Stromal cell of bone marrow (primary cell): ENCODE measurements around the gene IL6.
"Not testable (repeated sequence)": the region's sequence is repeated elsewhere in the genome, so short reads cannot be mapped to it uniquely, and the experiment has no call there.

Experiments used
- DNase-seq: peaks from one replicate; pipeline ENCODE4 v3.0.0-alpha.2; 2012; ENCODE audit warnings: low read depth

Gene IL6

DNA sequence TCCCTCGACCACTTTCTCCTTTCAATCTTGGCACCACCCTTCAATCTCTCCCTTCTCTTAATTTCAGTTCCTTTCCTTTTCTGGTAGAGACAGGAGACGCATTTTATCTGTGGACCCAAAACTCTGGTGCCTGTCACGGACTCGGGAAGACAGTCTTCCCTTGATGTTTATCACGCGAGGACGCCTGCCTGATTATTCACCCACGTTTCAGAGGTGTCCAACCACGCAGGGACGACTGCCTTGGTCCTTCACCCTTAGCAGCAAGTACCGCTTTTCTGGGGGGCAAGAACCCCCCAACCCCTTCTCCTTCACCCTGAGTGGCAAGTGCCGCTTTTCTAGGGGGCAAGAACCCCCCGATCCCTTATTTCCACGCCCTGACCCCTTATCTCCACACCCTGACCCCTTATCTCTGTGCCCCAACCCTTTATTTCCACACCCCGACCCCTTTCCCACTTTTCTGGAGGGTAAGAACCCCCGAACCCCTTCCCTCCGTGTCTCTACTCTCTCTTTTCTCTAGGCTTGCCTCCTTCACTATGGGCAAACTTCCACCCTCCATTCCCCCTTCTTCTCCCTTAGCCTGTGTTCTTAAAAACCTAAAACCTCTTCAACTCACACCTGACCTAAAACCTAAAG lies 22.9 kb upstream of the IL6 start:
- not testable (repeated sequence) for DNase-seq

DNA sequence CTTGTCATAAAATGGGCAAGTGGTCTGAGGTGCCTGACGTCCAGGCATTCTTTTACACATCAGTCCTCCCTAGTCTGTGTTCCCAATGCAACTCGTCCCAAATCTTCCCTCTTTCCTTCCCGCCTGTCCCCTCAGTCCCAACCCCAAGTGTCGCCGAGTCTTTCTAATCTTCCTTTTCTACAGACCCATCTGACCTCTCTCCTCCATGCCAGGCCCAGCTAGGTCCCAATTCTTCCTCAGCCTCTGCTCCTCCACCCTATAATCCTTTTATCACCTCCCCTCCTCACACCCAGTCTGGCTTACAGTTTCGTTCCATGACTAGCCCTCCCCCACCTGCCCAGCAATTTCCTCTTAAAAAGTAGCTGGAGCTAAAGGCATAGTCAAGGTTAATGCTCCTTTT lies 22.3 kb upstream of the IL6 start:
- DNase-seq: not testable (repeated sequence)

DNA sequence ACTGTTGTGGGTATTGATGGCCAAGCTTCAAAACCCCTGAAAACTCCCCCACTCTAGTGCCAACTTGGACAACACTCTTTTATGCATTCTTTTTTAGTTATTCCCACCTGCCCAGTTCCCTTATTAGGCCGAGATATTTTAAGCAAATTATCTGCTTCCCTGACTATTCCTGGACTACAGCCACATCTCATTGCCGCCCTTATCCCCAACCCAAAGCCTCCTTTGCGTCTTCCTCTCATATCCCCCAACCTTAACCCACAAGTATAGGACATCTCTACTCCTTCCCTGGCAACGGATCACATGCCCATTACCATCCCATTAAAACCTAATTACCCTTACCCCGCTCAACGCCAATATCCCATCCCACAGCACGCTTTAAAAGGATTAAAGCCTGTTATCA lies 21.1 kb upstream of the IL6 start:
- DNase-seq: not testable (repeated sequence)

DNA sequence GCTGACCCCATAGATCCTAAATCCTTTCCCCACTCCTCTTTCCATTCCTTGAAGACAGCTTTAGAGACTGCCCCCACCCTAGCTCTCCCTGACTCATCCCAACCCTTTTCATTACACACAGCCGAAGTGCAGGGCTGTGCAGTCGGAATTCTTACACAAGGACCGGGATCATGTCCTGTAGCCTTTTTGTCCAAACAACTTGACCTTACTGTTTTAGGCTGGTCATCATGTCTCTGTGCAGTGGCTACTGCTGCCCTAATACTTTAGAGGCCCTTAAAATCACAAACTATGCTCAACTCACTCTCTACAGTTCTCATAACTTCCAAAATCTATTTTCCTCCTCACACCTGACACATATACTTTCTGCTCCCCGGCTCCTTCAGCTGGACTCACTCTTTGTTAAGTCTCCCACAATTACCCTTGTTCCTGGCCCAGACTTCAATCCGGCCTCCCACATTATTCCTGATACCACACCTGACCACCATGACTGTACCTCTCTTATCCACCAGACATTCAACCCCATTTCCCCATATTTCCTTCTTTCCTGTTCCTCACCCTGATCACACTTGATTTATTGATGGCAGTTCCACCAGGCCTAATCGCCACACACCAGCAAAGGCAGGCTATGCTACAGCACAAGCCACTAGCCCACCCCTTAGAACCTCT lies 19.8 kb upstream of the IL6 start:
- DNase-seq: not testable (repeated sequence)

DNA sequence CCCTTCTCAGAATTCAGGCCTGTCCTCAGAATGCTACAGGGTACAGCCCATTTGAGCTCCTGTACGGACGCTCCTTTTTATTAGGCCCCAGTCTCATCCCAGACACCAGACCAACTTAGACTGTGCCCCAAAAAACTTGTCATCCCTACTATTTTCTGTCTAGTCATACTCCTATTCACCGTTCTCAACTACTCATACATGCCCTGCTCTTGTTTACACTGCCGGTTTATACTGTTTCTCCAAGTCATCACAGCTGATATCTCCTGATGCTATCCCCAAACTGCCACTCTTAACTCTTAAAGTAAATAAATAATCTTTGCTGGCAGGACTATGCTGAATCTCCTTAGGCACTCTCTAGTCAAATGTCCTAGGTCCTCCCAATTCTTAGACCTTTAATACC lies 18.8 kb upstream of the IL6 start:
- not testable (repeated sequence) for DNase-seq

DNA sequence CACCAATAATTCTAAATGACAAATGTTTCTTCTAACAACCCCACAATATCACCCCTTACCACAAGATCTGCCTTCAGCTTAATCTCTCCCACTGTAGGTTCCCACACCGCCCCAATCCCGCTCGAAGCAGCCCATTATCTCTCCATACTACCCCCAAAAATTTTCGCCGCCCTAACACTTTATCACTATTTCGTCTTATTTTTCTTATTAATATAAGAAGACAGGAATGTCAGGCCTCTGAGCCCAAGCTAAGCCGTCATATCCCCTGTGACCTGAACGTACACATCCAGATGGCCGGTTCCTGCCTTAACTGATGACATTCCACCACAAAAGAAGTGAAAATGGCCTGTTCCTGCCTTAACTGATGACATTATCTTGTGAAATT lies 18.3 kb upstream of the IL6 start:
- DNase-seq: not testable (repeated sequence)

DNA sequence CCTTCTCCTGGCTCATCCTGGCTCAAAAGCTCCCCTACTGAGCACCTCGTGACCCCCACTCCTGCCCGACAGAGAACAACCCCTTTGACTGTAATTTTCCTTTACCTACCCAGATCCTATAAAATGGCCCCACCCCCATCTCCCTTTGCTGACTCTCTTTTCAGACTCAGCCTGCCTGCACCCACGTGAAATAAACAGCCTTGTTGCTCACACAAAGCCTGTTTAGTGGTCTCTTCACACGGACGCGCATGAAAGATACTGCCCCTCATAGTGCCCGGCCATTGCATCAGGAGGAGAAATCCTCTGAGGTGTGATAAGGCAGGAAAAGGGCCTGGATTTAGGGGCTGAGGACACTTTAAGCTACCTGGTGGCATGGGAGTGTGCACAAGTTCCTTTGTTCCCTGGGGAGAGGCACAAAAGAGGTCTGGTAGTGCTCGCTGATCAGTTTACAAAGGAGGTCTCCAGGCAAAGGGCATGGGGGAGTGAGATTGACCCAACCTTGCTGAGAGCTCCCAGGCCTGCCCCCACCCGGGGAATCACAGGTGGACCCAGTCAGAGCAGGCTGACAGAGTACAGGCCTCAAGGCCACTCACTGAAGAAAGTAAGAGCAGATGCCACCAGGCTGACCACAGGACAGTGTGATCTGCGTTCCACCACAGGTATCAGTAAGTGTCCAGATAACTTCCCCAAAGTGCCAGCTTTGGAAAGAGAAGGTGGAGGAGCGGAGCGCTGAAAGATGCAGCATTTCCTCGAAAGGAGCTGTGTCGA lies 17.8 kb upstream of the IL6 start:
- not testable (repeated sequence) for DNase-seq

DNA sequence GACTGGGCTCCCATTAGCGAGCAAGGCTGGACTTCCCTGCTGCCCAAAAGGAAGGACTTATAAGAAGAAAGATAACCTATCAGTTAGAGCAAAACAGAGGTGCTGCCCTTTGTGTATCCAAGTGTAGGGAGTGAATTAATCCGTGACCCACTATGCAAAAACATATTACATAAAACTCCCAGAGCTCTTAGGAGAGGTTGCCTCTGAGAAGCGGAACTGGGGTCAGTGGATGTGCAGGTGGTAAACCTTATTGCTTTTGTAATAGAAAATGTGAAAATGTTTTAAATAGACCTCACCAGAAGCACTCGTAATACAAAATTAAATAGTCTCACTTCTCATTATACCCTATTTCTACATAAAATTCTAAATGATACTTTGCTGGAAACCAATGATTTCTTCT lies 17.1 kb upstream of the IL6 start:
- DNase-seq: no peak

DNA sequence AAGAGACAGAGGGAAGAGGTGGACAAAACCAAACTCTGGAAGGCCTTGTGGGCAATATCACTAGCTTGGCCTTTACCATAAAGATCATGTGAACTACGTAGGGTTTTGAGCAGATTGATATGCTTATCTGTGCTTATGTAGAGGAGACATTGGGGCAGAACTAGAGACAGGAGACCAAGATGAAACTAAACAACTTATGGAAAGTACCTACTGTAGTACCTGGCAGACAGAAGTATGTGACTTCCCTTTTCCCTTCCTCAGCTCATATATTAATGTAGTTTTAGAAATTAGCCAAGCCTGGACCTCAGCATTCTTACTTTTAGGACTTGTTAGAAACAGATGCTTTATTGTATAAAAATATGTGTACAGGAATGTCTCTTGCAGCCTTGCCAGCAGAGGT lies 14.0 kb upstream of the IL6 start:
- no peak for DNase-seq

DNA sequence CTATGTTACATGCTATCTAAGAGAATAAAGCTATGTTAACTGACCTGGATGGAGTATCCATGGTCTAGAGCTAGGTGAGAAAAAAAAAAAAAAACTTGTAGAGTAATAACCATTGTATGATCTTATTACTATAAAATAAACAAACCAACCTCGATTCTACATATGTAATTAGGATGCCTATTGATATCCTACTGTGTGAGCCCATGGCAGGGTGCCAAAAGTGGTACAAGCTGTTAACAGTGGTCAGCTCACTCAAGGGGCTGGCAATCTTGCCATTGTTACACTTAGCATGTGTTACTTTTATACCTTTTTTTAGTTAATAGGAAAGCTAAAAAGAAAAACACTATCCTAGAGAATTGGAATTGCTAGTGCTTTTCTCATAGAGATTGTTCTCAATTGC lies 13.5 kb upstream of the IL6 start:
- no peak for DNase-seq

DNA sequence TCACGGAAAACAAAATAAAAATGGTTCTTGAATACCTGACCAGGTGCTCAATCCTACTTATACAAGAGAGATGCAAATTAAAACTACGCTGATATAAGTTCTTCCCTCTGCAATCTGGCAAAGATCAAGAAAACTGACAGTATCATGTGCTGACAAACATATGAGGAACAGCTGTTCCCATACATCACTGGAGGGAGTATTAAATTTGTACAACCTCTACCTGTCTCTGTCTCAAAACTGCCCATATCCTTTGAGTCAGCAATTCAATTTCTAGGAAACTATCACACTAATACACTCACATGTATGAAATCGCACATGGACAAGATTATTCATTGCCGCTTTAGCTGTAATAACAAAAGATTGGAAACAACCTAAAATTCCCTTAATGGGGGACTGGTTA lies 11.0 kb upstream of the IL6 start:
- no peak for DNase-seq

DNA sequence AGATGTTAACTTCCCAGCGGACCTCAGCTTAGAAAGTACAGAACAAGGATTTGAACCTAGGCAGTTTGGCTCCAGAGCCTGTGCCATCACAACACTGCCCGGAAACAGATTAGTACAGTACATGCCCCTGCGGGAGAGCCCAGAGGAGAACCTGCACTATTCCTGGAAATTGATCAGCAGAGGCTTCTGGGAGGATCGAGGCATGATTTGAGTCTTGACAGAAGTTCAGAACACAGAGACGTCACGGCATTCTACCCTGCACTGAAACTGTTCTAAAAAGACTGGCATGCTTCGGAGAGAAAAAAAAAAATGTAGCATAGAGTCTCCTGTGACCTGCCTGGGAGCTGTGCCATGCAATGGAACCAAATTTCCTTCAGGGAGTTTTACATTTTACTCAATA lies 9.2 kb upstream of the IL6 start:
- DNase-seq: no peak

DNA sequence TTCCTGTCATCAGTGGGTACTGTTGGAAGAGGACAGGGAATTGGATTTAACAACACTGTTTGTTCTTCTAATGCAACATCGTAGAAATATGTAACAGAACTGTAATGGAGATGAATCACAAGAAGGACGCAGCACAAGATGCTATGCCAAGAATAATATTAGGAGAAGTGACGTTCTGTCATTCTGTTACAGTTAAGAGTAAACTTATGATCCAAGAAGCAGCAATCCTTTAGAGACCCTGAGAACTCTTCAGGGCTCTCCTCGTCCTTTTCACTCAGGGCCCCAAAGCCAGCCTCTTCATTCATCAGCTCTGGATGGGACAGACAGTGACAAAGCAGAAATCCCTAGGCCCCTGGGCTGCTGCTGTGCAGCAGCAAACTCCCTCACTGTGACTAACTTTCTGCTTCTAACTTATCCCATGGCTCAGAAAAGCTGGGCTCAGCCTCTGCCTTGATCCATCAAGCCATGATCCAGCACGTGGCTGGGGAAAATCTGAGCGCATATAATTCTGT lies 8.7 kb upstream of the IL6 start:
- DNase-seq: peak; percentile 91

DNA sequence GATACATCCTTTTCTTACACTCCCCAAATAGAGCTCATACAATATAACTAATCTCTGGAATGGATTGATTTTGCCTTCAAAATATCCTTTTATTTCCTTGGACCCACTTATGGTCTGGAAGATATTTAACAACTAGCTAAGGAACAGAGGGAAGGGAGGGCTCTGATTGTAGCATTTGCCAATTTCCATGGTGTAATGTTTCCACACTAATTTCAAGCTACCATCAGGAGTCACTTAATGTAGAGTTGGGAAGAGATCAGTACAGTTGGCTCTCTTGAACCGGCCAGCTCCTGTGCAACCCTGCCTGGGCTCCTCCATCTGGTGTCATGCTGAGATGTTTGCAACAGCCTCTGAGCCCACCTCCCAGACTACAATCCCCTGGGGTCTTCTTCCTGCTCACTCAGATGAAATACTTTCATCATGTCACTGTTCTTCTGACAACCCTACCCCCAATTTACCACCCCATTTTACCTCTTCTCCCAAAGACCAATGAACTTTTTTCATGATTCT lies 8.0 kb upstream of the IL6 start:
- no peak for DNase-seq

DNA sequence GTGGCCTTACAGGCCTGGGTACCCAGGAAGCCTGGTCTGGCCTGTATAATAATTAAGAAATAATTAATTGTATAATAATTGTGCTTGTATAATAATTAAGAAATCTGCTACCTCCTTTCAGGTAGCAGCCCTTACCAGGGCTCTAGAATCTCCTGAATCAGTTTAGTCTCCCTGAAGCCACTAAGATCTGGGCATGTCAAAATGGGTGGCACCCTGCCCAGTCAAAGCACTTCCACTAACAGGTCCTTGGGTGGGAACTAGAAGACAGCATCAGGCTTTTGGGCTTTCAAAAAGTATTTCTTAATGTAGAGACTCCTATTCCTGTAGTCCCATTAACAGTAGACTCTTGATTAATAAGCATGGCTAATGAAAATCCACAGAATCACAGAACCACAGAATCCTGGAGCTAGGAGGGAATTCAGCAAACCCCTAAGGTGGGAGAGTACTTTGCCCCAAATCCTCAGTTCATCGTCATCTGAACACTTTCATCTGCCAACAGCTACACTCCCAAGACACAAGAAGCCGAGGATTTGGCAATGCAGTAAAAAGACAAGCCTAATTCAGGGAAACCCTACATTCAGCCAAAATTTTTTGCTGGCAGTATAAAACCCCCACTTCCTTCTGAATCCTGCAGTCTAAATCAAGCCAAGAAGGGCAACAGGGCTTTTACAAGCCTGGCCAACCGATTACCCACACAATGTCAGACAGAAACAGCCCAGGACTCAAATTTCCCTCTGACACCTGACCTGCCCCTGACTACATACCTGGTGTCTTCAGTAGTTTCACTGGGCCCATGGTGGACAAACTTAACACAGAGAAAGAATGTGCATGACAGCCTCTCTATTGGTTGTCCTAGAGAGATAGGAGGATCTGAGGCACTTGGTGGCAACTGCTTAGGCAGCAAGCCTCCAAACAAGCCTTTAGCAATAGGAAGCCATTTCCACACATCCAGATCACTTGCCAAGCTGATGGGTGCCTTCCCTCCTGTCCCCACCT lies 5.9 kb upstream of the IL6 start:
- DNase-seq: peak; percentile 57

DNA sequence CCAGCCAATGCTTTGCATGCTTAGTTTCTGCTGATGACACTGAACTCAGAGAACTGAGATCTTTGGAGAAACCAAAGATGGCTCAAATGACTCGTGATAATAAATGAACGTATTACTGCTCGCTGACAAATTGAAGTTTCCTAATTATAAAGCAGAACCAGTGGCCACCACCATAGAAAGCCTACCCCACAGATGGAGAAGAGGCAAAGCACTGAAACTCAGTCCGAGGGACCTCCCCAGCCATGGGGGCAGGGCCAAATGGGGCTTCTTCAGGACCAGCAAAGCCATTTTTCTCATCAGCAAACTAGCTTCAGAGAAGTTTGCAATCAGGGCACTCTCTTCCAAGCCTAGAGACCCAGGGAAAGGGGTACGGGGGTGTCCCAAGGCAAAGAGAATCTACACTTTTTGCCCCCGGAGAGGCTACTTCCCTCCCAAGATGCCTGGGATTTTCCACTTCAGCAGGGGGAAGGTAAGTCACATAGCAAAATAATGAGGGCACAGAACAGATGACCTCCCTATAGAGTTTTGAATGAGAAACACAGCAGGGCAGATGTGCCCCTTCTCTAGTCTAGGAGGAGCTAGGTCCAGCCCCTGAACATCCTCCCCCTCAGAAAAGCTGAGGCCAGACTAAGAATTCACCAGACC lies 4.3 kb upstream of the IL6 start:
- no peak for DNase-seq

DNA sequence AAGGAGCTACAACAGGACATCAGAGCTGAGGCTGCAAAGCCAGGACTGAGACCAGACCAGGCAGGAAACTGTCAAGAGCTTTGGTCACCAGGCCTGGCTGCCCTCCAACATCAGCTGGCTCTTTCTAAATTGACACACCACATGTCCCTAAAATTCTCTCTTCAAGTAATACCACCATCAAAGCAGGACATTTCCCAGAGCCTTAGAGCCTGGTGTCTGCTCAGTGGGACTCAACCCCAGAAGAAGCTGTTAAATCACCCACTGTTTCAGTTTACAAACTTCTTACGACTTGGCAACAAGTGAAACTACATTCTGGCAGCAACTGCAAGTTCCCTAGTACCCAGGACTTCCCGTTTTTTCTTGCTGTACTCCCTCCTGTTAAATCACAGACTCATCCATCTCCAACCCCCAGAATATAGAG lies 3.8 kb upstream of the IL6 start:
- no peak for DNase-seq

DNA sequence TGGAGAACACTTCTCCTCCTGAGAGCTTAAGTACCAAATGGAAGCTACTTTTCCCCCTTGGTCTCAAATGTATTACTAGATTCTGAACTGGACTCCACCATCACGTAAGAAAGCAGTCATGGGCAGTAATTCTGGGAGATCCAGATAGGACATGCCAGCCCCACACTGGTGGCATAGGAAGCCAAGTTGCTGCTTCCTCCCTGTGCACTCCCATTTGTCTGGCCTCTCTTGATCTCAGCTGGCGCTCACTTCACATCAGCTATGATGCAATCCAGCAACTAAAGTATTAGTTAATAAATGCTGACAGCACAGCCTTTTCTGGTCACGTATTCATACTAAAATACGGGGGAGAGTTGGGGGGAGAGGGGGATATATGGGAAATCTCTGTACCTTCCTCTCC lies 3.4 kb upstream of the IL6 start:
- no peak for DNase-seq

DNA sequence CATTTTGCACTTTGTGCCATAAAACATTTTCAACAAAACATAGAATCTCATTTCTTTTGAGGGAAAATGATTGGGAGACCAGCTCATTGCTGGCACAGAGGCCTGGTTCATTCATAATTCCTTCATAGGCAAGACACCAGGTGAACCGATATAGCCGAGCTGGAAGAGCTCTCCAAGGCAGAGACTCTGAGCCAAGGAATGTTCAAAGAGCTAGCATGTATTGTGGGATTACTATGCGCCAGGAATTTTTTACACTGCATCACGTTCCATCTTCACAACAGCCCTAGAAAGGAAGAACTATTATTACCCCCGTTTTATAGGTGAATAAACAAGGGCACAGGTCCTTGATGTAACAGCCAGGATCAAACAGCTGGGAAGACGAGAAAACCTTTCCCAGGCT lies 2.1 kb upstream of the IL6 start:
- no peak for DNase-seq

DNA sequence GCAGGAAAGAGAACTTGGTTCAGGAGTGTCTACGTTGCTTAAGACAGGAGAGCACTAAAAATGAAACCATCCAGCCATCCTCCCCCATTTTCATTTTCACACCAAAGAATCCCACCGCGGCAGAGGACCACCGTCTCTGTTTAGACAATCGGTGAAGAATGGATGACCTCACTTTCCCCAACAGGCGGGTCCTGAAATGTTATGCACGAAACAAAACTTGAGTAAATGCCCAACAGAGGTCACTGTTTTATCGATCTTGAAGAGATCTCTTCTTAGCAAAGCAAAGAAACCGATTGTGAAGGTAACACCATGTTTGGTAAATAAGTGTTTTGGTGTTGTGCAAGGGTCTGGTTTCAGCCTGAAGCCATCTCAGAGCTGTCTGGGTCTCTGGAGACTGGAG lies 1.4 kb upstream of the IL6 start:
- no peak for DNase-seq

DNA sequence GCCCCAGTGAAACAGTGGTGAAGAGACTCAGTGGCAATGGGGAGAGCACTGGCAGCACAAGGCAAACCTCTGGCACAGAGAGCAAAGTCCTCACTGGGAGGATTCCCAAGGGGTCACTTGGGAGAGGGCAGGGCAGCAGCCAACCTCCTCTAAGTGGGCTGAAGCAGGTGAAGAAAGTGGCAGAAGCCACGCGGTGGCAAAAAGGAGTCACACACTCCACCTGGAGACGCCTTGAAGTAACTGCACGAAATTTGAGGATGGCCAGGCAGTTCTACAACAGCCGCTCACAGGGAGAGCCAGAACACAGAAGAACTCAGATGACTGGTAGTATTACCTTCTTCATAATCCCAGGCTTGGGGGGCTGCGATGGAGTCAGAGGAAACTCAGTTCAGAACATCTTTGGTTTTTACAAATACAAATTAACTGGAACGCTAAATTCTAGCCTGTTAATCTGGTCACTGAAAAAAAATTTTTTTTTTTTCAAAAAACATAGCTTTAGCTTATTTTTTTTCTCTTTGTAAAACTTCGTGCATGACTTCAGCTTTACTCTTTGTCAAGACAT lies 574 bp upstream of the IL6 start:
- peak; percentile 74 for DNase-seq
